Activated T-cell treated with anti-CD3 and anti-CD28 coated beads for 4 hours (primary cell): ENCODE measurements around the gene LRRC45.
"Not testable (repeated sequence)": the region's sequence is repeated elsewhere in the genome, so short reads cannot be mapped to it uniquely, and the experiment has no call there.

ENCODE experiments used
- DNase-seq: peaks from one replicate; pipeline ENCODE4 v3.0.0-alpha.2; 2020

LRRC45 gene

DNA sequence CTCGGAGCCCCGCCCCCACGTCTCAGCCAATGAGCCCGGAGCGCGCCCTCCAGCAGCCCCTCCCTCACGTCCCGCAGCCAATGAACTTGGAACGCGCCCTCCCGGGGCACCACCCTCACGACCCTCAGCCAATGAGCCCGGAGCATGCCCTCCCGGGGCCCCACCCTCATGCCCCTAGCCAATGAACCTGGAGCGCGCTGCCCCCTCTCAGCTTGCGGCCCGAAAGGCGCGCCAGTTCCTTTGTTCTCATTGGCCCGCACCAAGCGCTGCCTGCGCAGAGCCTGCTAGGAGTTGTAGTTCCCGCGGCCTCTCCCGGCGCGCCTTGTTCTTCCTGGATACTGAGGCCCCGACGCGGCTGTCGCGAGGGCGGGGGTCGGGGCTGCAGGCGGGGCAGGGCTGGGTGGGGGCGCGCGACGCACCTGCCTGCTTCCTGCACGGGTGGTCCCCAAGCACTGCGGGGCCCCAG is at the start of gene LRRC45:
LRRC45 (plus strand) TSS at position 325 of the 466 bp plus-strand sequence. CDS start 339 bp downstream, outside the sequence.
- DNase-seq: peak; percentile 99

DNA sequence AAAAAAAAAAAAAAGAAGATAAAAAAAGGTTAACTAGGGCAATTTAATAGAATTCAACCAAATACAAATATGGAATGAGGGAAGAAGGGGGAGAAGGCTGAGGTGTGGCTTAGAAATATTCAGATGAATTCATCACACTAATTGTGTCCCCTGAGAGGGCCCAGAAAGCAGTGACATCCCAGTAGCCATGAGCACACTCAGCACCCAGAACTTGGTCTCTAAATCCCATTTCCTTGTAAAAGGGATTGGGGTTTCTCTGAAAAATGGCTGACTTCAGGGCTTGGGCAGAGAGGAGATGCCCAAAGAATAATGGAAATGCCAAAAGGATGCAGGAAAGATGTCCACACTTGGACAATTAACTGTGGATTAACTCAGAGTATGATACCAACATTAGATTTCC is 49.7 kb upstream of the LRRC45 start:
- no peak for DNase-seq

DNA sequence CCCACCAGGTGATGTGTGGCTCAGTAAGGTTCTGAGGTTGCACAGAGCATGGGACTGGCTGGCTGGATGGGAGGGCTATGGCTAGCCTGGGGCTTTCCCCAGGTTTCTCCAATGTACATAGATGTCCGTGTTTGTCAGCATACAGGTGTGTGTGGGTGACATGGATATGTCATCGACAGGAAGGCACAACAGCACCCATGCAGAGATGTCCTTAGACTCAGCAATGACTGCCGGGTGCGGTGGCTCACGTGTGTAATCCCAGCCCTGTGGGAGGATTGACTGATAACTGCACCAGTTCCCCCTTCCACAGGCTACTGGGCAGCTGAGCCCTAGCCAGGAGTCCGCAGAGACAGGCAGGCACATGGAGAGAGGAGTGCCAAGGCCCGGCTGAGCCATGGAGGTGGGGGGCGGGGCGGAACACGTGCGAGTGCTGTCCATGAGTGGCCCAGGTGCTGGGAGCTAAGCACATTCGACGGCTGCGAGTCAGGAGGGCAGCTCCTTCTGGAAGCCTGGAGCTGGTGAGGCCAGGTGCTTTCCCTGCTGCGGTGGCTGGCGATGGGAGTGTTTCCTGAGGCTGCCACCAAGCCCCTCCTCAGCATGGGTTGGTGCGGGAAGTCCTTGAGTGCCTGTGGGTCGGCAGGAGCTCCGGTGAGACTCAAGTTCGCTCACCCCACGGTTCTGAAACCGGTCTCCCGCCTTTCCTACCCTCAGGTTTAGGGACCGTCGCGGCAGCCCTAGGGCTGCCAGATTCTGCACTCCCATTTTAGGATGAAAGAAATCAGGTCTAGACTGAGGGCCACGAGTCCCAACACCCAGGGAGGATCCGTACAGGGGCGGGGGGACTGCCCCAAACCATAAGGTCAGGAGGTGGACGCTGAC is 46.5 kb upstream of the LRRC45 start:
- DNase-seq: no peak

DNA sequence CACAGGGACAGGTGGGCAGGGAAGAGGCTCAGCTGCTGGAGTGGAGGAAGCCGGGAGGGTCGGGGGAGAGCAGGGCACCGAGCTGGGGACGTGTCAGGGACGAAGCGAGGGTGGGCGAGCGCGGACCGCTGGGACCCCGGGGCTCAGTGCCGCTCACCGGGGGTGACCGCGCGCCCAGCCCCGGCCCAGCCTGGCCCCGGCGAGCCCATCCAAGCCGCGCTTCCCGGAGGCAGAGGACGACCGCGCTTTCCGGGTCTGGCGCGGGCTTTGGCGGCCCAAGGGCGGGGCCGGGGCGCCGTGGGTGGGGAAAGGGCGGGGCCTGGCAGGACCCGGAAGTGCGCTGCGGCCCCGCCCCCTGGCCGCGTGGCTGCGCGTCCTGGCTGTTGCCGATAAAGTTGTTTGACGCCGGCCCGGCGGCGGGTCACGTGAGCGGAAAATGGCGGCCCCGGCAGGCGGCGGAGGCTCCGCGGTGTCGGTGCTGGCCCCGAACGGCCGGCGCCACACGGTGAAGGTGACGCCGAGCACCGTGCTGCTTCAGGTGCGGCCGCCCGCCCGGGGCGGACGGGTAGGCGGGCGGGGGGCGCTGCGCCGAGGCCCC is 45.8 kb upstream of the LRRC45 start, which contains the start of gene ASPSCR1:
ASPSCR1 (plus strand) TSS at position 419 of the 598 bp plus-strand sequence; CDS start at position 437, 18 bp downstream.
- DNase-seq: peak; percentile 87

DNA sequence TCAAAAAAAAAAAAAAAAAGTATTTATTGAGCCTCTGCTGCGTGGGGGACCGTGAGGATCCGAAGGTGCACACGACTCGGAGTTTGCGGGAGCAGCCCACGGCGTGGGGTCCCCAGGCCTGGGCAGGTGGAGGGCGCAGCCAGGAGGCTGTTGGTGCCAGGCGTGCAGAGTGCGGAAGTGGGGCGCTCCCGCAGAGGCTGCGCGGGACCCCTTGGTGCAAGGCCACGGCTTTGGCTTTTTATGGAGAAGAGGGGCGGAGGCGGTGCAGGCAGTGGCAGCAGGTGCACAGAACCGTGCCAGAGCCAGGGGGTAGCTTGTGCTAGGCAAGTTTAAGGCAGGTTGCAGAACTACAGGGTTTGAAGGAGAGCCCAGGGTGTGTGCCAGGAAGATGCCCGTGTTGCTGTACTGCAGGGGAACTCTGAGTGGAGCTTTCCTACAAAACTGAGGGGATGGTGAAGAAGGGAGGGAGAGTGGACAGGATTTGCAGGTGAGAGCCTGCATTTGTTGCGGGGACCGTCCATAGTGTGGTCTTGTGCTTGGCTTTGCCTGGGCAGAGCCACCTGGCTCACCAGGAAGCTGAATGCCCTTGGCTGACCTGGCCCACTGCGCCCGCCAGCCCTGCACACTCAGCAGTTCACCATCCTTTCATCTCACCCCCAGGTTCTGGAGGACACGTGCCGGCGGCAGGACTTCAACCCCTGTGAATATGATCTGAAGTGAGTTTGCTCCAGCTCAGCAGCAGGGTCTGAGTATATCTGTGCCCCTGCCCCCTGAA is 44.4 kb upstream of the LRRC45 start:
- DNase-seq: no peak

DNA sequence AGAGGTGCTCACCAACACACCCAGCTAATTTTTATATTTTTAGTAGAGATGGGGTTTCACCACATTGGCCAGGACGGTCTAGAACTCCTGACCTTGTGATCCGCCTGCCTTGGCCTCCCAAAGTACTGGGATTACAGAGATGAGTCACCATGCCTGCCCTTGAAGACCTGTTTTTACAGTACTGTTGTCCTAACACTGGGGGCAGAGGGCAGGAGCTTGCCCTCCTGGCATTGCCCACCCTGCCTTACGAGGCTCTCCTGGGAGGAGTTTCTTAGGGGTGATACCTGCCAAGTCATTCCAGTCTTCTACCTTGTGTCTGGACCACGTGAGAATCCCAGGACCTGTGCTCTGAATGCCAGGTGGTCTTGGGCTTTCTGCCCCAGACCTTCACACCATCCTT is 43.0 kb upstream of the LRRC45 start:
- DNase-seq: no peak

DNA sequence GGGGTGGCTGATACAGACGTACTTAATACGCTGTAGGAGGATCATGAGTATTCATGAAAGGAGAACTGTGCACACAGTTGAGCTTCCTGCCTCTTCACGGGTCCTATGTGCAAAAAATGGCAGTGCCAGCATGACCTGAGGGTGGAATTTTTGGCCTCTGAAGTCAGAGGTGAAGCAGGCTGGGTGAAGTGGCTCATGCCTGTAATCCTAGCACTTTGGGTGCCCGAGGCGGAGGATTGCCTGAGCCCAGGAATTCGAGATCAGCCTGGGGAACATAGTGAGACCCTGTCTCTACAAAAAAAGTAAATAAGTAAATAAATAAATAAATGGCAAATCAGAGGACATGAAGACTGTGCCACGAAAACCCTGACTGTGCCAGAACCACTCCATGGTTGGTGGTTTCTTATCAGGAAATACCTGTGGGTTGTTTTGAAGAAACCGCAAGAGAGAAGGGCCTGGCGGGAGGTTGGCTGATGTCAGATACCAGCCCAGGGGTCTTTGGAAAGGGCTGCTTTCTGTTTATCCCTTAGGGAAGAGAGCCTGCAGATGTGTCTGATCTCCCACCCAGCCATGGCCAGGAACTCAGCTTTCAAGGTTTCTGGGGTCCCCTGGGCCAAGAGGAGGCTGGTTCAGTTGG is 42.3 kb upstream of the LRRC45 start:
- no peak for DNase-seq

DNA sequence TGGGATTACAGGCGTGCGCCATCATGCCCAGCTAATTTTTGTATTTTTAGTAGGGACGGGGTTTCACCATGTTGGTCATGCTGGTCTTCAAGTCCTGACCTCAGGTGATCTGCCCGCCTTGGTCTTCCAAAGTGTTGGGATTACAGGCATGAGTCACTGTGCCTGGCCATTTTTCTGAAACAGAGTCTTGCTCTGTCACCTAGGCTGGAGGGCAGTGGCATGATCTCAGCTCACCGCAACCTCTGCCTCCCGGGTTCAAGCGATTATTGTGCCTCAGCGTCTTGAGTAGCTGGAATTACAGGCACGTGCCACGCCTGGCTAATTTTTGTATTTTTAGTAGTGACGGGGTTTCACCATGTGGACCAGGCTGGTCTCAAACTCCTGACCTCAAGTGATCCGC is 41.6 kb upstream of the LRRC45 start:
- DNase-seq: not testable (repeated sequence)

DNA sequence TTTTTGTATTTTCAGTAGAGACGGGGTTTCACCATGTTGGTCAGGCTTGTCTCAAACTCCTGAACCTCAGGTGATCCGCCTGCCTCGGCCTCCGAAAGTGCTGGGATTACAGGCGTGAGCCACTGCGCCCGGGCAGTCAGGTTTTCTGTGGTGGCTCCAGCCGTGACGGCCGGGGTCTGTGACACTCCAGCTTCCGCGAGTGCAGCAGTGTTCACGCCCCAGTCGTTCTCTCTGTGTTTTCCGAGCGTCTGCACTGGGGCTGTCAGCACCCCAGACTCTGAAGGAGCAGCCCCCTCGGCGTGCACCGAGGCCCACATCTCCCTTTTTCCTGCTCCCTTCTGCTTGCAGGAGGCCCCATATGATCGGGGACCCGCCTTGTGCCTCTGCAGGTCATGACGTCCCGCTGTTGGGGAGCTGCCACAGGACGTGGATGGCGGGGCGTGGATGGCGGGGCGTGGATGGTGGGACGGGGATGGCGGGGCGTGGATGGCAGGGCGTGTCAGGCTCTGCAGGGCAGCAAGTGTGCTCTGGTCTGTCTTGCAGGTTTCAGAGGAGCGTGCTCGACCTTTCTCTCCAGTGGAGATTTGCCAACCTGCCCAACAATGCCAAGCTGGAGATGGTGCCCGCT is 40.0 kb upstream of the LRRC45 start:
- no peak for DNase-seq

DNA sequence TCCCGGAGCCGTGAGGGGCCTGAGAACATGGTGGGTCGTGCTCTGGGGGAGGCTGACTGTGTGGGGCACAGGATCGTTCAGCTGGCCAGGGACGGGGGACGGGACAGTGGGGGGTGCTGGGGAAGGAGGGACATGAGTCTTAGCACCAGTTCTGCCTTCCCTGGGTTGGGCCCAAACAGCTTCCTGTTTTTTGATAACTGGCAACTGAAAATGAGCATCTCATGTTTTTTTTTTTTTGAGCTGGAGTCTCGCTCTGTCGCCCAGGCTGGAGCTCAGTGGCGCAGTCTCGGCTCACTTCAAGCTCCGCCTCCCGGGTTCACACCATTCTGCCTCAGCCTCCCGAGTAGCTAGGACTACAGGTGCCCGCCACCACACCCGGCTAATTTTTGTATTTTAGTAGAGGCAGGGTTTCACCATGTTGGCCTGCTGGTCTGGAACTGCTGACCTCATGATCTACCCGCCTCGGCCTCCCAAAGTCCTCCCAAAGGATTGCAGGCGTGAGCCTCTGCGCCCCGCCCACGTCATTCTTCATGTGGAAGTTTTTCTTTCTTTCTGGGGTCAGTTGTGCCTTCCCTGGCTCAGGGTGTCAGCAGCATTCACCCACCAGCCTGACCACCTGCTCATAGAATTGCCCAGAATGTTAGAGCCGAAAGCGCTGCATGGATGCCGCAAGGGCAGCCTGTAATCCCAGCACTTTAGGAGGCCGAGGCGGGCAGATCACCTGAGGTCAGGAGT is 39.3 kb upstream of the LRRC45 start:
- DNase-seq: no peak

DNA sequence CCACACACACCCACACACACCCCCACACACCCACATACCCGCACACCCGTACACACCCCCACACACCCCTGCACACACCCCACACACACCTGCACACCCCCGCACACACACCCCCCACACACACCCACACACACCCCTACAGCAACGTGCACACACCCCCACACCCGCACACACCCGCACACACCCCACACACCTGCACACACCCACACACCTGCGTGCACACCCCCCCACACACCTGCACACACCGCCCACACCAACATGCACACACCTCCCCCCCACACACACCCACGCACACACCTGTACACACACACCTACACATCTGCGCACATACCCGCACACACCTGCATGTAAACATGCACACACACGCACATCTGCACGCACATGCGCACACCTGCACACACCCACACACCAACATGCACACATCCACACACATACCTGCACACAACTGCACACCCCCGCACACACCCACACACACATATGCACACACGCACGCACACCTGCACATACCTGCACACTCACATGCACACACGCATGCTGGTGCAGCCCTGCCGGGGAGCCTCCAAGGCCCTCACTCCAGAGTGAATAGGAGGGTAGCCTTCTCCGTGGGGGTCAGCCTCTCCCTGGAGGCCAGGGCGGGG is 38.2 kb upstream of the LRRC45 start:
- DNase-seq: no peak

DNA sequence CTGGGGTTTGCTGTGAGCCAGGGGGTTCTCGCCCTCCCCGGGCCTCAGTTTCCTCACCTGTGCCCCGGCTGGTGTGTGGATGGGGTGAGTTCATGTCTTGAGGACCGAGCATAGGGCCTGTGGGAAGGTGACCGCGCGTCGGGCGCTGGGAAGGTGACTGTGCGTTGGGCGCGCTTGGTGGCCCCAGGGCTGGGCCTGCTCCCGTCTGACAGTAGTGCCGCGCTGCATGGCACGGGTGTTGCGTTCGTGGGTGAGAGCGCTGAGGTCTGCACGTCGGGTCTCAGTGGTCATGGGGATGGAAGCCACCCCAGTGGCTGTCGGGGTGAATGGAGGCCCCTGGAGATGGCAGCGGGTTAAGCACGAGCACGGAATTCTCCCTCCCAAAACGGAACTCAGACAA is 36.5 kb upstream of the LRRC45 start:
- DNase-seq: no peak

DNA sequence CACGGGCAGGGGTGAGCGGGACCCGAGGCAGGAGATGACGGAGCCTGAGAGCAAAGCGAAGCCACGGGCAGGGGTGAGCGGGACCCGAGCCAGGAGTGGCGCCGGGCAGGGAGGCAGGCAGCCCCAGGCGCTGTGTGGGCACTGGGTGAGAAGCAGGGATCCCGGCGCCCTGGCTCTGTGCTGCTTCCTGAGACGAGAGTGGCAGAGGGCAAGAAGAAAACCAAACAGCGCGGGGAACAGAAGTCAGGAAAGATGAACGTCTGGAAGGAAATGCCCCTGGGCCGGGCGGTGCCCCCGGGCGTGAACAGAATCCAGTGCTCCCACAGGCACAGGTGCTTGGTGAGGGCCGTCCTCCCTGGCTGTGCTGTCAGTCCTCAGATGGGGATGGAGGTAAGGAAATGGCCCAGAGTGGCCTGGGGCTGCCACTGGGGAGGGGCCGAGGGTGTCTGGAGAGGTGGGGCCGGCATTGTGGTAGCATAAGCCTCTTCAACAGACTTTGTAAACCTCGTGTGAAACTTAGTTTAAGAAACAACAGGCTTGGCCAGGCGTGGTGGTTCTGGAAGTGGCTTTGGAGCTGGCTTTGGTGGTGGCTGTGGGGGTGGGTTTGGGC is 35.8 kb upstream of the LRRC45 start:
- no peak for DNase-seq

DNA sequence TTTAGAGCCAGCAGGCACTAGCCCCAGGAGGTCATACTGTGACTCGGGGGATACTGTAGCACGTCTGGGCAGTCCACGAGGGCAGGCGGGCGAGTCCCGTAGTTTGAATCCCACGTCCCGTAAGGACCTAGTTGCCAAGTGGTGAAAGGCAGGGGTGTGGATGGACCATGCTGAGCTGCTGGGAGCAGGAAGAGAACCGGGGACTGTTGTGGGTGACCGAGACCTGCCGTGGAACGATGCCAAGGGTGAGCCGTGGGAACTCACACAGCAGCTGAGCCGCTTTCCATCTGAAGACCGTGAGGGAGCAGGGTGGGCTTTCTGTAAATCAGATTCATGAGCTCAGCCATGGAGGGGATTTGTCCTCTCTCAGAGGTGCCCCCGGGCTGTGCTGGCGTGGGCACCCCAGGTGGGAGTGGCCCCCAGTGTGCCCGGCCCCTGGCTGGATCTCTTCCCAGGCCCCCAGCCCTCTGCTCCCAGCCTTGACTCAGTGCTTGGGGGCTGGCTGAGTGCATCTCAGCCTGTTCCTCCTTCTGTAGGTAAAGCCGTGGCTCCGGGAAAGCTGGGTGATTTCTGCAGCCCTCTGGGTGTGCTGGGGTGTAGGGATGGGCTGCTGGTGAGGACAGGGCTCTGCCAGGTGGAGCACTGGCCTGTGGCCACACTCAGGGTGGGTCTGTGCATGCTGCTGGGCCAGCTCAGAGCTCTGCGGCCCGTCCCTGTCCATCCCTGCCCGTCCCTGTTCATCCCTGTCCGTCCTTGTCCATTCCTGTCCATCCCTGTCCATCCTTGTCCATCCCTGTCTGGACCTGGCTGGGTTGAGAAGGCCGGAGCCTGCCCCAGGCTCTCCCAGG is 32.0 kb upstream of the LRRC45 start:
- DNase-seq: no peak

DNA sequence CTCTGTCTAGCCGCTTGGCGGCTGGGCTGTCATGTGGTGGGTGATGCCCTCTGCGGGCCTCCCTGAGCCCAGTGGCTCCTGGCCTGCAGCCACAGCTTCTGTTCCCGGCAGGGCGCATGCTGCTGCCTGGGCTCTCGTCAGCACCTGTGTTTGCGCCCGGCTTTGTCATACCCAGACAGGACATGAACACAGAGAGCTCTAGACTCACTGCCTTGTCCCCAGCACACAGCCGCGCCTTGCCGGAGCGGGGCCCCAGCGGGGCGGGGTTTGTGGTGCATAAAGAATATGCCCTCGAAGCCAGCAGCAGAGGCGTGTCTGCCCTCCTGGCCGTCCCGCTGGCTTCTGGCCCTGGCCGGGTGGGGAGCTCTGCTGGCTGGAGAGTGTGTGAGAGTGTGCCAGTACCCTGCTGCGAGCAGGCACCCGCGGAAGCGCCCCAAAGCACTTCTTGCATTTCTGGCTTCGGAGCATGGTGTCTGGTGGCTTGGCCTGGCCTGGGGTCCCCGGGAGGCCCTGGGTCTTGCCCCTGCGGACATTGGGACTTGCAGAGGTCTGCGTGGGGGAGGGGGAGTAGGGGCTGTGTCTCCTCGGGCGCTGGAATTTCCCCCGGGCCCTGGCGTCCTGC is 31.3 kb upstream of the LRRC45 start:
- DNase-seq: no peak

DNA sequence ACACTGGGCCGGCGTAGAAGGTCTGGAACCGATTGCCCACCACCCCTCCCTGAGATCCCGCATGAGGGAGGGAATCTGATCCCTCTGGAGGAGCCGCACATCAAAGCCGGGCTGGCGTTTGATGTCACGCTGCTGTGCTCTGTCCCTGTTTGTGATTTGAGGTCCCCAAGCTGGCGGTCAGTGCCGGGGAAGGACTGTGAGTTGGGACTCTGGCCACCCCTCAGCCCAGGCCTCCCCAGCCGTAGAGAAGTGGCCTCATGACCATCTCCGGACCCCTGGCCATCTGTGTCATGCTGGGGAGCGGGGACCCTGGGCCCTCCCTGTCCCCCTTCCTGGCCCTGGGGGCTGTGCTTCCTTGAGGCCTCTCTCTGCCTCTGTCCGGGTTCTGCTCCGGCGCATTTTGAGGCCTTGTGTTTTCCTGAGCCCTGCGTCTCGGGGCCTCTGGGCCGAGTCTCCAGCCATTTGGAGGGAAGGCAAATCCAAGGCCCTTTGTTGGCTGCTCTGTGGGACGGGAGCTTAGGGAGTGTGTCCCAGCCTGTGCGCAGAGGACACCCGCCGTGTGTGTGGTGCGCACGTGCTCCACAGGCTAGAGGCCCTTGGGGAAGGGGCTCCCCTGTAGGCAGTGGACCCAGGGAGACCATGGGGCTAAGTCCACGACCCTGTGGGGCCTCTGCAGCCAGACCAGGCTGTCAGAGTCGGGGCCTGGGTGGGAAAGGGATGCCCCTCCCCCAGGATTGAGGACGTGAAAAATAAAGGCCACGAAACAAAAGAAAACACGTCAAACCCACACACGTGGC is 30.6 kb upstream of the LRRC45 start:
- DNase-seq: no peak

DNA sequence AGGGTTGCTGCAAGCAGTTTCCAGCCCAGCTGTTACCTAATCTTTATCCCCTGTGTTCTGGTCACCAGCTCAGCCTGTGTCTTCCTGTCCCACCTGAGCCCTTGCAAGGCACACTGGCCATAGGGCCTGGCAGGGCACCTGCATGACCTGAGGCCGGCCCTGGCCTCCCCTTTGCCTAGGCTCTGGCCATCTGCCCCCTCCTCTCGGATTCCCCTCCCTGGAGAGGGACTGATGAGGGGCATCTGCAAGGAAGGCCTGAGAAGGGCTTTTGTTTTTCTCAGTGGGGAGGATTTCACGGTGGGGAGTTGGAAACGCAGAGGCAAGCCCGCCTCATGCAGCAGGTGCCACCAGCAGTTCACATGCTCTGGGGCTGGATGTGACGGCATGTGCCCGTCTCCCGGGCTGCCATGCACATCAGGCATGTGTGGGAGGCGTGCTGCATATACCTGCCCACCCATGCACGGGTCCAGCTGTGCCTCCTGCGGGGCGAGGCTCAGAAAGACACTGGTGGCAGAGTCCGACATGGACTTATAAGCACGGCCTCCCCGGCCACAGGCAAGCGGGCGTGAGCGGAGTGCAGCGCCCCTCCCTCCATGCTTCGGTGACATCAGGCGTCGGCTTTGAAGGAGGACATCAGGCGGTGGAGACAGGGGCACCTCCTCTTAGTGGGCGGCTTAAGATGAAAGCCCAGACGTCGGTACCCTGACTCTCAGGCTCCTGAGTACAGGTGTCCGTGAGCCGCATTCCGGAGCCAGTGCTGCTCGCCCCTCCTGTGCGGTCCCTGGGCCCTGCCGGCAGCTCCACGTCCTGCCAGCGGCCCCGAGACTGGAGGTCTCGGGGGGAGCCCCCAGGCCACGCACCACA is 29.1 kb upstream of the LRRC45 start:
- no peak for DNase-seq
